Measurements from ENCODE around the gene CAMTA1. TPM values are rescaled to one million over a fixed set of nuclear protein-coding genes. Genes with fewer than 3 reads are reported as not detected.

CAMTA1 gene
- total and polyA plus RNA-seq, 4 donors, result 18.0 to 93.5 (median 35.8) TPM

DNA sequence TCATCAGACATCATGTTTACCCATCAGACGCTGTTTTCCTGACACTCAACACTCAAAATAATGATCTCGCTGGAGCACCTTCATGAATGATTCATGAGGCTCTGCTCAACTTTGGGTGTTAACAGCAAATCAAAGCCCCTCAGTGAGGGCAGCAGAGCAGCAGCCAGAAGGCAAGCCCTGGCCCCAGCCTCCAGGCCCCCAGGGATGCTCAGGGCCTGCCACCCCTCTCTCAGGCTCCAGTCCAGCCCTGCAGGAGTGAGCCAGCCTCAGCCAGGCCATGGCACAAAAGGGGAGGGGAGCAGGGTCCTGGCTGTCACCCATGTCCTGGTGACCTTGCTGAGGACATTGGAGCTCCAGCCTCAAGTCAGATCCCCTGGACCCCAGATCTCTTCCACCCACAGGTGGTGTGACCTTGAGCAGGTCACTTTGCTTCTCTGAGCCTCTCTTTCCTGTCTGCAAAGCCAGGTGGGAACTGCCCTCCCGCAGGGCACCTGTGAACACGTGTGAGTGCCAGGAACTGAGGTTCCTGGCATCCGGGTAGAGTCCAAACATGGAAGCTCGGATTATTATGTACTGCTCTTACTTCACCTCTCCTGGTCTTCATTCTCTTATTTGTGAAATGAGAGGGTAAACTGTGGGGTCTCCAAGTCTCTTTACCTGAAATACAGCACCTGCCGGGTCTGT is 824.2 kb downstream of the CAMTA1 start:
- Histone ChIP-seq H3K4me1 (ENCODE audit: control insufficient read depth in 4 of 4, insufficient read depth in 4 of 4, low read length in 3 of 4) (no peaks in the 10 kb centered on the region), H3K27me3 (ENCODE audit: control insufficient read depth in 4 of 4, insufficient read depth in 4 of 4, low read length in 3 of 4) (no peaks in the 10 kb centered on the region), H3K9me3 (ENCODE audit: control insufficient read depth in 4 of 4, low read length in 3 of 4) (no peaks in the 10 kb centered on the region), H3K4me3 (ENCODE audit: low read depth in 1 of 3, low read length in 3 of 3) (no peak overlapping the region), H3K36me3 (ENCODE audit: control insufficient read depth in 4 of 4, insufficient read depth in 3 of 4, low read depth in 1 of 4, low read length in 3 of 4) (no peaks in the 10 kb centered on the region), H3K9ac (ENCODE audit: low read depth in 1 of 2, low read length in 2 of 2) (no peak overlapping the region), H3K27ac (ENCODE audit: low read depth in 1 of 2, low read length in 2 of 2) (no peak overlapping the region)
- TF ChIP-seq NR2F2 (IDR thresholded peaks at IDR 0.05), result no peak
- TF ChIP-seq FOXA1 (IDR thresholded peaks at IDR 0.05), result no peak
- TF ChIP-seq, protein P1, sequence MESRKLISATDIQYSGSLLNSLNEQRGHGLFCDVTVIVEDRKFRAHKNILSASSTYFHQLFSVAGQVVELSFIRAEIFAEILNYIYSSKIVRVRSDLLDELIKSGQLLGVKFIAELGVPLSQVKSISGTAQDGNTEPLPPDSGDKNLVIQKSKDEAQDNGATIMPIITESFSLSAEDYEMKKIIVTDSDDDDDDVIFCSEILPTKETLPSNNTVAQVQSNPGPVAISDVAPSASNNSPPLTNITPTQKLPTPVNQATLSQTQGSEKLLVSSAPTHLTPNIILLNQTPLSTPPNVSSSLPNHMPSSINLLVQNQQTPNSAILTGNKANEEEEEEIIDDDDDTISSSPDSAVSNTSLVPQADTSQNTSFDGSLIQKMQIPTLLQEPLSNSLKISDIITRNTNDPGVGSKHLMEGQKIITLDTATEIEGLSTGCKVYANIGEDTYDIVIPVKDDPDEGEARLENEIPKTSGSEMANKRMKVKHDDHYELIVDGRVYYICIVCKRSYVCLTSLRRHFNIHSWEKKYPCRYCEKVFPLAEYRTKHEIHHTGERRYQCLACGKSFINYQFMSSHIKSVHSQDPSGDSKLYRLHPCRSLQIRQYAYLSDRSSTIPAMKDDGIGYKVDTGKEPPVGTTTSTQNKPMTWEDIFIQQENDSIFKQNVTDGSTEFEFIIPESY (IDR thresholded peaks at IDR 0.05), result no peak
- TF ChIP-seq, protein P2, sequence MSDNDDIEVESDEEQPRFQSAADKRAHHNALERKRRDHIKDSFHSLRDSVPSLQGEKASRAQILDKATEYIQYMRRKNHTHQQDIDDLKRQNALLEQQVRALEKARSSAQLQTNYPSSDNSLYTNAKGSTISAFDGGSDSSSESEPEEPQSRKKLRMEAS (IDR thresholded peaks at IDR 0.05), result no peak
- TF ChIP-seq, protein P3, sequence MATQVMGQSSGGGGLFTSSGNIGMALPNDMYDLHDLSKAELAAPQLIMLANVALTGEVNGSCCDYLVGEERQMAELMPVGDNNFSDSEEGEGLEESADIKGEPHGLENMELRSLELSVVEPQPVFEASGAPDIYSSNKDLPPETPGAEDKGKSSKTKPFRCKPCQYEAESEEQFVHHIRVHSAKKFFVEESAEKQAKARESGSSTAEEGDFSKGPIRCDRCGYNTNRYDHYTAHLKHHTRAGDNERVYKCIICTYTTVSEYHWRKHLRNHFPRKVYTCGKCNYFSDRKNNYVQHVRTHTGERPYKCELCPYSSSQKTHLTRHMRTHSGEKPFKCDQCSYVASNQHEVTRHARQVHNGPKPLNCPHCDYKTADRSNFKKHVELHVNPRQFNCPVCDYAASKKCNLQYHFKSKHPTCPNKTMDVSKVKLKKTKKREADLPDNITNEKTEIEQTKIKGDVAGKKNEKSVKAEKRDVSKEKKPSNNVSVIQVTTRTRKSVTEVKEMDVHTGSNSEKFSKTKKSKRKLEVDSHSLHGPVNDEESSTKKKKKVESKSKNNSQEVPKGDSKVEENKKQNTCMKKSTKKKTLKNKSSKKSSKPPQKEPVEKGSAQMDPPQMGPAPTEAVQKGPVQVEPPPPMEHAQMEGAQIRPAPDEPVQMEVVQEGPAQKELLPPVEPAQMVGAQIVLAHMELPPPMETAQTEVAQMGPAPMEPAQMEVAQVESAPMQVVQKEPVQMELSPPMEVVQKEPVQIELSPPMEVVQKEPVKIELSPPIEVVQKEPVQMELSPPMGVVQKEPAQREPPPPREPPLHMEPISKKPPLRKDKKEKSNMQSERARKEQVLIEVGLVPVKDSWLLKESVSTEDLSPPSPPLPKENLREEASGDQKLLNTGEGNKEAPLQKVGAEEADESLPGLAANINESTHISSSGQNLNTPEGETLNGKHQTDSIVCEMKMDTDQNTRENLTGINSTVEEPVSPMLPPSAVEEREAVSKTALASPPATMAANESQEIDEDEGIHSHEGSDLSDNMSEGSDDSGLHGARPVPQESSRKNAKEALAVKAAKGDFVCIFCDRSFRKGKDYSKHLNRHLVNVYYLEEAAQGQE (IDR thresholded peaks at IDR 0.05), result no peak
- TF ChIP-seq, protein P4, sequence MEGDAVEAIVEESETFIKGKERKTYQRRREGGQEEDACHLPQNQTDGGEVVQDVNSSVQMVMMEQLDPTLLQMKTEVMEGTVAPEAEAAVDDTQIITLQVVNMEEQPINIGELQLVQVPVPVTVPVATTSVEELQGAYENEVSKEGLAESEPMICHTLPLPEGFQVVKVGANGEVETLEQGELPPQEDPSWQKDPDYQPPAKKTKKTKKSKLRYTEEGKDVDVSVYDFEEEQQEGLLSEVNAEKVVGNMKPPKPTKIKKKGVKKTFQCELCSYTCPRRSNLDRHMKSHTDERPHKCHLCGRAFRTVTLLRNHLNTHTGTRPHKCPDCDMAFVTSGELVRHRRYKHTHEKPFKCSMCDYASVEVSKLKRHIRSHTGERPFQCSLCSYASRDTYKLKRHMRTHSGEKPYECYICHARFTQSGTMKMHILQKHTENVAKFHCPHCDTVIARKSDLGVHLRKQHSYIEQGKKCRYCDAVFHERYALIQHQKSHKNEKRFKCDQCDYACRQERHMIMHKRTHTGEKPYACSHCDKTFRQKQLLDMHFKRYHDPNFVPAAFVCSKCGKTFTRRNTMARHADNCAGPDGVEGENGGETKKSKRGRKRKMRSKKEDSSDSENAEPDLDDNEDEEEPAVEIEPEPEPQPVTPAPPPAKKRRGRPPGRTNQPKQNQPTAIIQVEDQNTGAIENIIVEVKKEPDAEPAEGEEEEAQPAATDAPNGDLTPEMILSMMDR (IDR thresholded peaks at IDR 0.05; ENCODE audit: low read depth, low read length, missing input control), result no peak
- 82% methylated on average over 7 of the region's 7 CpGs for WGBS
- no peak for DNase-seq (ENCODE audit: low spot score)

DNA sequence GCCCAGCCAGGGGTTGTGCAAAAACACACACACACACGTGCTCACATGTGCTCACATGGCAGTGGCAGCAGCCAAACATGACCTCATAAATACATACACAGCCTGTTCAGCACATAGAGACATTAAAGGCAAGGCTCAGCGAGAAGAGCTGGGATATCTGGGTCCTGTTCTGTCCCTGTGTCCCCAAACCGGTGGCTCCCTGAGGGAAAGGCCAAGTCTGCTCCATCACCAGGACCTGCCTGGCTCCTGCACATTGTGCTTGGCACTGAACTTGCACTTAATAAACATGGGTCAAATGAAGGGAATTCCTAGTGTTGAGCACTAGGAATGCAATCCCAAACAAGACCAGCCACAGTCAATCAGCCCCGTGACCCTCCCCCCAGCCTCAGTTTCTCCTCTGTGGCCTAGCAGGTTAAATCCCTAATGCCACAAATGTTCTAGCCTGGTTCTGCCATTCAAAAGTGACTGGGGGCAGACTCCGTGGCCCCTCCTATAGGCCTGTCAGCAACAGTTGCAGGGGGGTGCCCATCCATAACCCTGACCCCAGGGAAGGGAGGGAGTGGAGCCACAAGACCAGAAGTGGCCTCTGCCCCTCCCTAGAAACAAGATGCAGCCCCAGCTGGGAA is 825.0 kb downstream of the CAMTA1 start:
- TF ChIP-seq YY1 (IDR thresholded peaks at IDR 0.05) (no peak), RAD21 (IDR thresholded peaks at IDR 0.05) (no peak), JUND (IDR thresholded peaks at IDR 0.05) (no peak), SP1 (IDR thresholded peaks at IDR 0.05) (no peak), HNF4G (IDR thresholded peaks at IDR 0.05) (no peak), TAF1 (conservative IDR thresholded peaks at IDR 0.05) (no peak)
- TF ChIP-seq, protein P3 (IDR thresholded peaks at IDR 0.05), result no peak
- TF ChIP-seq, protein P2 (IDR thresholded peaks at IDR 0.05), result no peak
- TF ChIP-seq, protein P1 (IDR thresholded peaks at IDR 0.05), result no peak
- no peaks in the 10 kb centered on the region for H3K27me3 ChIP-seq (ENCODE audit: control insufficient read depth in 4 of 4, insufficient read depth in 4 of 4, low read length in 3 of 4)
- no peaks in the 10 kb centered on the region for H3K36me3 ChIP-seq (ENCODE audit: control insufficient read depth in 4 of 4, insufficient read depth in 3 of 4, low read depth in 1 of 4, low read length in 3 of 4)
- H3K4me1 ChIP-seq (ENCODE audit: control insufficient read depth in 4 of 4, insufficient read depth in 4 of 4, low read length in 3 of 4), result no peaks in the 10 kb centered on the region
- WGBS, result 84% methylated on average over 5 of the region's 5 CpGs
- no peak for DNase-seq (ENCODE audit: low spot score)
- H3K9ac ChIP-seq (ENCODE audit: low read depth in 1 of 2, low read length in 2 of 2), result no peak overlapping the region
- no peaks in the 10 kb centered on the region for H3K9me3 ChIP-seq (ENCODE audit: control insufficient read depth in 4 of 4, low read length in 3 of 4)
- no peak overlapping the region for H3K4me3 ChIP-seq (ENCODE audit: low read depth in 1 of 3, low read length in 3 of 3)
- no peak overlapping the region for H3K27ac ChIP-seq (ENCODE audit: low read depth in 1 of 2, low read length in 2 of 2)

Data from liver (tissue), 9 donors.